ENCODE data around the gene SYNM. TPM values are rescaled to one million over a fixed set of nuclear protein-coding genes. Genes with fewer than 3 reads are reported as not detected.

The SYNM gene
- total RNA-seq, 1 donor from 2014 or later: 23.4 TPM

GRCh38 chr15:99137111-99137546, 32.2 kb downstream of the SYNM start:
- no peak for TF ChIP-seq CTCF (IDR thresholded peaks at IDR 0.05)
- H3K27me3 Mint-ChIP-seq (ENCODE audit: low read depth): no peaks in the 10 kb centered on the region
- H3K27ac Mint-ChIP-seq (ENCODE audit: unreplicated experiment): no peak overlapping the region
- no peaks in the 10 kb centered on the region for H3K9me3 Mint-ChIP-seq (ENCODE audit: low read depth)
- peaks cover 40% of the 10 kb centered on the region for H3K4me1 Mint-ChIP-seq (ENCODE audit: low read depth)
- no peak overlapping the region for H3K4me3 Mint-ChIP-seq (ENCODE audit: unreplicated experiment)
- DNase-seq (ENCODE audit: low spot score): no peak
- H3K36me3 Mint-ChIP-seq (ENCODE audit: low read depth): peaks cover 23% of the 10 kb centered on the region

GRCh38 chr15:99137877-99138276, 33.0 kb downstream of the SYNM start:
- TF ChIP-seq CTCF (IDR thresholded peaks at IDR 0.05): no peak
- H3K27me3 Mint-ChIP-seq (ENCODE audit: low read depth): no peaks in the 10 kb centered on the region
- no peaks in the 10 kb centered on the region for H3K9me3 Mint-ChIP-seq (ENCODE audit: low read depth)
- H3K4me3 Mint-ChIP-seq (ENCODE audit: unreplicated experiment): no peak overlapping the region
- no peak overlapping the region for H3K27ac Mint-ChIP-seq (ENCODE audit: unreplicated experiment)
- H3K4me1 Mint-ChIP-seq (ENCODE audit: low read depth): peaks cover 35% of the 10 kb centered on the region
- H3K36me3 Mint-ChIP-seq (ENCODE audit: low read depth): peaks cover 18% of the 10 kb centered on the region
- DNase-seq (ENCODE audit: low spot score): no peak

- no peak overlapping the region for H3K27ac Mint-ChIP-seq (ENCODE audit: unreplicated experiment)
- no peak for DNase-seq (ENCODE audit: low spot score)
- no peak for TF ChIP-seq CTCF (IDR thresholded peaks at IDR 0.05)
- H3K27me3 Mint-ChIP-seq (ENCODE audit: low read depth): no peaks in the 10 kb centered on the region
- H3K36me3 Mint-ChIP-seq (ENCODE audit: low read depth): peaks cover 18% of the 10 kb centered on the region
- H3K4me3 Mint-ChIP-seq (ENCODE audit: unreplicated experiment): no peak overlapping the region
- H3K9me3 Mint-ChIP-seq (ENCODE audit: low read depth): no peaks in the 10 kb centered on the region
- peaks cover 34% of the 10 kb centered on the region for H3K4me1 Mint-ChIP-seq (ENCODE audit: low read depth)
These were observed 33.7 kb downstream of the SYNM start for GRCh38 chr15:99138491-99138982.

GRCh38 chr15:99139276-99139675, 34.4 kb downstream of the SYNM start:
- no peak for TF ChIP-seq CTCF (IDR thresholded peaks at IDR 0.05)
- Mint-ChIP-seq H3K4me1 (ENCODE audit: low read depth) (peaks cover 37% of the 10 kb centered on the region), H3K27me3 (ENCODE audit: low read depth) (no peaks in the 10 kb centered on the region), H3K36me3 (ENCODE audit: low read depth) (peaks cover 18% of the 10 kb centered on the region), H3K4me3 (ENCODE audit: unreplicated experiment) (no peak overlapping the region), H3K9me3 (ENCODE audit: low read depth) (no peaks in the 10 kb centered on the region), H3K27ac (ENCODE audit: unreplicated experiment) (no peak overlapping the region)
- no peak for DNase-seq (ENCODE audit: low spot score)

- peaks cover 17% of the 10 kb centered on the region for H3K36me3 Mint-ChIP-seq (ENCODE audit: low read depth)
- no peak for TF ChIP-seq CTCF (IDR thresholded peaks at IDR 0.05)
- no peaks in the 10 kb centered on the region for H3K27me3 Mint-ChIP-seq (ENCODE audit: low read depth)
- no peaks in the 10 kb centered on the region for H3K9me3 Mint-ChIP-seq (ENCODE audit: low read depth)
- H3K4me1 Mint-ChIP-seq (ENCODE audit: low read depth): peaks cover 25% of the 10 kb centered on the region
- no peak overlapping the region for H3K27ac Mint-ChIP-seq (ENCODE audit: unreplicated experiment)
- H3K4me3 Mint-ChIP-seq (ENCODE audit: unreplicated experiment): no peak overlapping the region
- no peak for DNase-seq (ENCODE audit: low spot score)
These were observed 35.7 kb downstream of the SYNM start for GRCh38 chr15:99140590-99140989.
